IMR-90 (cell line): ENCODE data around the gene SMIM22. TPM values are rescaled to one million over a fixed set of nuclear protein-coding genes. Genes with fewer than 3 reads are reported as not detected.

Experiments used
- ATAC-seq: fragments of 200-7000 bp; cut with Tn5 transposase; 2 replicates; pipeline ENCODE4 v1.9.1; 2020; ENCODE audit warnings: low read depth, mild to moderate bottlenecking, moderate library complexity
- BruUV-seq: library from RNA; stranded (reverse); fragments of 400-500 nt; replicated peaks from 2 replicates; lab custom pipeline; 2021; lab: Mats Ljungman, UMichigan
- CTCF ChIA-PET: fragments of 300-600 bp; formaldehyde crosslinking; extraction: SDS; loops from one replicate; lab custom pipeline; 2021; ENCODE audit warnings: antibody characterized with exemption; lab: Yijun Ruan, JAX
- POLR2A ChIA-PET: fragments of 300-600 bp; sonication (Branson Sonifier 250); formaldehyde crosslinking; loops from one replicate; lab custom pipeline; 2022; ENCODE audit warnings: antibody characterized with exemption; ENCODE audit not compliant: unreplicated experiment; lab: Charles Lee
- DNase-seq: peaks from one replicate; pipeline ENCODE4 v3.0.0; 2013
- H2AFZ ChIP-seq: replicated peaks from 2 replicates; pipeline ENCODE3; 2013; ENCODE audit warnings: low read length, mild to moderate bottlenecking; ENCODE audit not compliant: poor library complexity
- H2AK5ac ChIP-seq: 2 replicates; pipeline ENCODE4 v1.6.1; 2013; ENCODE audit warnings: low read depth, low read length, inconsistent platforms
- H2AK9ac ChIP-seq: replicated peaks from 2 replicates; pipeline ENCODE3; 2013; ENCODE audit warnings: mild to moderate bottlenecking, low read depth, low read length, moderate library complexity; ENCODE audit not compliant: poor library complexity
- H2BK120ac ChIP-seq: 2 replicates; pipeline ENCODE4 v1.6.1; 2013; ENCODE audit warnings: low read depth, low read length, inconsistent platforms
- H2BK15ac ChIP-seq: 3 replicates; pipeline ENCODE4 v1.6.1; 2013; ENCODE audit warnings: low read depth, low read length, inconsistent platforms
- H2BK20ac ChIP-seq: 2 replicates; pipeline ENCODE4 v1.6.1; 2013; ENCODE audit warnings: low read depth, mild to moderate bottlenecking, inconsistent platforms, low read length, moderate library complexity
- H2BK5ac ChIP-seq: 2 replicates; pipeline ENCODE4 v1.6.1; 2013; ENCODE audit warnings: mild to moderate bottlenecking, low read depth, low read length, inconsistent platforms; ENCODE audit not compliant: poor library complexity, severe bottlenecking
- H3K14ac ChIP-seq: replicated peaks from 2 replicates; pipeline ENCODE4 v1.6.1; 2013; ENCODE audit warnings: low read depth, low read length, inconsistent platforms
- H3K18ac ChIP-seq: 2 replicates; pipeline ENCODE4 v1.6.1; 2013; ENCODE audit warnings: low read depth, low read length, control low read depth
- H3K23ac ChIP-seq: 2 replicates; pipeline ENCODE4 v1.6.1; 2013; ENCODE audit warnings: low read depth, low read length, inconsistent platforms
- H3K27ac ChIP-seq: 2 replicates; pipeline ENCODE4 v1.5.1; 2013; ENCODE audit warnings: mild to moderate bottlenecking, control low read depth, low read length; ENCODE audit not compliant: insufficient read depth
- H3K27me3 ChIP-seq: 2 replicates; pipeline ENCODE4 v1.6.1; 2013; ENCODE audit warnings: low read length; ENCODE audit not compliant: control insufficient read depth, insufficient read depth
- H3K36me3 ChIP-seq: 2 replicates; pipeline ENCODE4 v1.6.1; 2013; ENCODE audit warnings: low read length, mixed read lengths; ENCODE audit not compliant: control insufficient read depth, insufficient read depth
- H3K4ac ChIP-seq: 2 replicates; pipeline ENCODE4 v1.6.1; 2013; ENCODE audit warnings: low read depth, low read length, inconsistent platforms
- H3K4me1 ChIP-seq: 2 replicates; pipeline ENCODE4 v1.6.1; 2013; ENCODE audit warnings: low read length, mixed read lengths; ENCODE audit not compliant: control insufficient read depth, insufficient read depth
- H3K4me2 ChIP-seq: 2 replicates; pipeline ENCODE4 v1.6.1; 2013; ENCODE audit warnings: low read depth, mild to moderate bottlenecking, control low read depth, low read length, moderate library complexity
- H3K4me3 ChIP-seq: 2 replicates; pipeline ENCODE4 v1.5.1; 2013; ENCODE audit warnings: low read depth, mild to moderate bottlenecking, control low read depth, low read length, moderate library complexity; ENCODE audit not compliant: insufficient read depth
- H3K56ac ChIP-seq: 2 replicates; pipeline ENCODE4 v1.6.1; 2013; ENCODE audit warnings: low read length, inconsistent platforms; ENCODE audit not compliant: insufficient read depth; ENCODE audit errors: extremely low read depth
- H3K79me1 ChIP-seq, 2 experiments: 2 replicates each; pipeline ENCODE4 v1.6.1; 2013; ENCODE audit warnings: low read length in 2 of 2, inconsistent platforms in 1 of 2, low read depth in 1 of 2
- H3K9ac ChIP-seq: 2 replicates; pipeline ENCODE4 v1.6.1; 2013; ENCODE audit warnings: low read depth, low read length, control low read depth
- H3K9me1 ChIP-seq: 2 replicates; pipeline ENCODE4 v1.6.1; 2013; ENCODE audit warnings: low read length, inconsistent platforms; ENCODE audit not compliant: insufficient read depth
- H3K9me3 ChIP-seq: 2 replicates; pipeline ENCODE4 v1.6.1; 2013; ENCODE audit warnings: low read length; ENCODE audit not compliant: control insufficient read depth, insufficient read depth
- H4K20me1 ChIP-seq: 2 replicates; pipeline ENCODE4 v1.6.1; 2013; ENCODE audit warnings: low read length, inconsistent platforms; ENCODE audit not compliant: insufficient read depth
- H4K5ac ChIP-seq: 2 replicates; pipeline ENCODE4 v1.6.1; 2013; ENCODE audit warnings: mild to moderate bottlenecking, low read depth, low read length, control low read depth
- H4K8ac ChIP-seq, 2 experiments: 2 replicates each; pipeline ENCODE4 v1.6.1; 2013; ENCODE audit warnings: low read depth in 2 of 2, low read length in 2 of 2, control low read depth in 1 of 2, inconsistent platforms in 1 of 2
- H4K91ac ChIP-seq: 2 replicates; pipeline ENCODE4 v1.6.1; 2013; ENCODE audit warnings: low read depth, low read length, inconsistent platforms; ENCODE audit not compliant: insufficient read depth
- BHLHE40 ChIP-seq: fragments of 150-350 bp; IDR thresholded peaks from 2 replicates; pipeline ENCODE4 v1.6.1; 2016; ENCODE audit warnings: mild to moderate bottlenecking, low read depth, low read length
- CHD1 ChIP-seq: IDR thresholded peaks from 2 replicates; pipeline ENCODE4 v1.6.1; 2012; ENCODE audit warnings: low read depth, low read length, improper control_type of control experiment
- FOS ChIP-seq: fragments of 150-350 bp; IDR thresholded peaks from 2 replicates; pipeline ENCODE4 v1.6.1; 2016; ENCODE audit warnings: low read depth, low read length
- MAFK ChIP-seq: IDR thresholded peaks from 2 replicates; pipeline ENCODE4 v1.6.1; 2012; ENCODE audit warnings: low read depth, low read length, improper control_type of control experiment
- MAZ ChIP-seq: IDR thresholded peaks from 2 replicates; pipeline ENCODE4 v1.6.1; 2012; ENCODE audit warnings: low read depth, mild to moderate bottlenecking, low read length, improper control_type of control experiment, moderate library complexity, borderline replicate concordance
- MXI1 ChIP-seq: IDR thresholded peaks from 2 replicates; pipeline ENCODE4 v1.6.1; 2012; ENCODE audit warnings: low read depth, mild to moderate bottlenecking, low read length, moderate library complexity, borderline replicate concordance
- NFE2L2 ChIP-seq: fragments of 150-350 bp; IDR thresholded peaks from 2 replicates; pipeline ENCODE4 v1.6.1; 2016; ENCODE audit warnings: low read depth, mild to moderate bottlenecking, low read length
- POLR2A ChIP-seq: IDR thresholded peaks from 2 replicates; pipeline ENCODE4 v1.6.1; 2012; ENCODE audit warnings: mild to moderate bottlenecking, low read depth, low read length
- RAD21 ChIP-seq: IDR thresholded peaks from 2 replicates; pipeline ENCODE4 v1.6.1; 2012; ENCODE audit warnings: low read length, improper control_type of control experiment
- RCOR1 ChIP-seq: IDR thresholded peaks from 2 replicates; pipeline ENCODE4 v1.6.1; 2012; ENCODE audit warnings: mild to moderate bottlenecking, low read length, improper control_type of control experiment; ENCODE audit not compliant: insufficient replicate concordance
- RFX5 ChIP-seq: IDR thresholded peaks from 2 replicates; pipeline ENCODE4 v1.8.0; 2012; ENCODE audit warnings: low read depth, mild to moderate bottlenecking, low read length, moderate library complexity
- SMC3 ChIP-seq: fragments of 150-350 bp; IDR thresholded peaks from 2 replicates; pipeline ENCODE4 v1.6.1; 2016; ENCODE audit warnings: low read depth, mild to moderate bottlenecking, antibody characterized with exemption, low read length, moderate library complexity
- WGBS, 2 experiments: methylation state at CpG; one replicate each; pipeline versions ENCODE4 v1.1.5 to v1.1.7; 2013; ENCODE audit warnings: missing lambda C conversion rate in 2 of 2; ENCODE audit not compliant: insufficient read length in 1 of 2; ENCODE audit errors: extremely low coverage in 2 of 2; 5-methylcytosine and 5-hydroxymethylcytosine counted together
- dilution Hi-C: fragments of 300-500 bp; cut with HindIII; formaldehyde crosslinking; loops from one replicate; pipeline ENCODE4 v1.14.3; 2018; ENCODE audit warnings: low sequenced_read_pairs; ENCODE audit not compliant: unreplicated experiment
- in situ Hi-C: fragments of 300-500 bp; cut with MboI; formaldehyde crosslinking; loops from 3 replicates; pipeline ENCODE4 v1.14.3; 2019; ENCODE audit warnings: low sequenced_read_pairs, inconsistent platforms, mixed read lengths
- intact Hi-C: fragments of 100-400 bp; cut with micrococcal nuclease; formaldehyde crosslinking; loops from 2 replicates; pipeline ENCODE4 v1.10.0; 2022
- polyA plus RNA-seq, 3 experiments: library from polyadenylated mRNA; depleted of rRNA; stranded (reverse); fragments of >200 nt; gene quantifications; 2 replicates each; pipeline ENCODE4 v1.2.3, GENCODE V29; 2012; ENCODE audit warnings: low replicate concordance in 1 of 3
- total RNA-seq: library from RNA; depleted of rRNA; stranded (reverse); fragments of >200 nt; gene quantifications from 2 replicates; pipeline ENCODE4 v1.2.3, GENCODE V29; 2012
- TF ChIP-seq, protein P1 (sequence below): conservative IDR thresholded peaks from 2 replicates; pipeline ENCODE4 v1.5.1; 2012; ENCODE audit warnings: mild to moderate bottlenecking, low read depth, low read length, improper control_type of control experiment

SMIM22 gene
- total and polyA plus RNA-seq, 2 of the 4 experiments (the other 2 are of a cell fraction): not detected

DNA sequence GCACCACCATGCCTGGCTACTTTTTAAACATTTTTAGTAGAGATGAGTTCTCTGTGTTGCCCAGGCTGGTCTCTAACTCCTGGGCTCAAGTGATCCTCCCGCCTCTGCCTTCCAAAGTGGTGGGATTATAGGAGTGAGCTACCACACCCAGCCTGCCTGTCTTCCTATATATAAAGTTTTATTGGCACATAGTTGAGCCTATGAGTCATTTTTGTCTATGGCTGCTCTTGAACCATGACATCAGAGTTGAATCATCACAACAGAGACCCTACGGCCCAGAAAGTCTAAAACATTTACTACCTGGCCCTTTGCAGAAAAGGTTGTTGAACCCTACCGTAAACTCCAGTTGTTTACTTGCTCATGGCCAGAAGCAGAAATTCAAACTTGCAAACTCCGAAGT is 14.9 kb upstream of the SMIM22 start:
- no peak overlapping the region for H4K91ac ChIP-seq
- H2BK15ac ChIP-seq: no peak overlapping the region
- no peak overlapping the region for H2AFZ ChIP-seq
- H2AK9ac ChIP-seq: no peak overlapping the region
- no peak overlapping the region for H4K8ac ChIP-seq
- no peak overlapping the region for H2AK5ac ChIP-seq
- no peaks in the 10 kb centered on the region for H3K36me3 ChIP-seq
- 100% methylated on average over 1 of the region's 4 CpGs; no CpG with 5 or more reads in 1 of the 2 experiments for WGBS, 2 experiments
- H3K79me1 ChIP-seq: no peaks in the 10 kb centered on the region
- no peak overlapping the region for H3K4me2 ChIP-seq
- no peaks in the 10 kb centered on the region for H3K4me1 ChIP-seq
- no peak overlapping the region for H3K14ac ChIP-seq
- no peaks in the 10 kb centered on the region for H3K27me3 ChIP-seq
- no peaks in the 10 kb centered on the region for H3K9me1 ChIP-seq
- in situ Hi-C loops: no loop called here
- H3K27ac ChIP-seq: no peak overlapping the region
- H3K4me3 ChIP-seq: no peak overlapping the region
- no peaks in the 10 kb centered on the region for H4K20me1 ChIP-seq
- H3K56ac ChIP-seq: no peak overlapping the region
- dilution Hi-C loops: no loop called here
- POLR2A ChIA-PET: no interaction called here
- intact Hi-C loops: no loop called here
- H4K5ac ChIP-seq: no peak overlapping the region
- no peak for ATAC-seq
- BruUV-seq: no TSS peak
- H3K23ac ChIP-seq: no peak overlapping the region
- H2BK120ac ChIP-seq: no peak overlapping the region
- H3K18ac ChIP-seq: no peak overlapping the region
- H2BK20ac ChIP-seq: no peak overlapping the region
- CTCF ChIA-PET: no interaction called here
- TF ChIP-seq MXI1: no peak
- TF ChIP-seq BHLHE40: no peak
- TF ChIP-seq SMC3: no peak
- no peak for TF ChIP-seq NFE2L2
- TF ChIP-seq MAZ: no peak
- no peak for TF ChIP-seq RCOR1
- no peak for TF ChIP-seq FOS
- TF ChIP-seq CHD1: no peak
- TF ChIP-seq RAD21: no peak
- TF ChIP-seq, protein P1, sequence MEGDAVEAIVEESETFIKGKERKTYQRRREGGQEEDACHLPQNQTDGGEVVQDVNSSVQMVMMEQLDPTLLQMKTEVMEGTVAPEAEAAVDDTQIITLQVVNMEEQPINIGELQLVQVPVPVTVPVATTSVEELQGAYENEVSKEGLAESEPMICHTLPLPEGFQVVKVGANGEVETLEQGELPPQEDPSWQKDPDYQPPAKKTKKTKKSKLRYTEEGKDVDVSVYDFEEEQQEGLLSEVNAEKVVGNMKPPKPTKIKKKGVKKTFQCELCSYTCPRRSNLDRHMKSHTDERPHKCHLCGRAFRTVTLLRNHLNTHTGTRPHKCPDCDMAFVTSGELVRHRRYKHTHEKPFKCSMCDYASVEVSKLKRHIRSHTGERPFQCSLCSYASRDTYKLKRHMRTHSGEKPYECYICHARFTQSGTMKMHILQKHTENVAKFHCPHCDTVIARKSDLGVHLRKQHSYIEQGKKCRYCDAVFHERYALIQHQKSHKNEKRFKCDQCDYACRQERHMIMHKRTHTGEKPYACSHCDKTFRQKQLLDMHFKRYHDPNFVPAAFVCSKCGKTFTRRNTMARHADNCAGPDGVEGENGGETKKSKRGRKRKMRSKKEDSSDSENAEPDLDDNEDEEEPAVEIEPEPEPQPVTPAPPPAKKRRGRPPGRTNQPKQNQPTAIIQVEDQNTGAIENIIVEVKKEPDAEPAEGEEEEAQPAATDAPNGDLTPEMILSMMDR: no peak
- no peak for TF ChIP-seq MAFK
- no peak for TF ChIP-seq POLR2A
- no peak for TF ChIP-seq RFX5
- no peak overlapping the region for H2BK5ac ChIP-seq
- H3K9me3 ChIP-seq: no peaks in the 10 kb centered on the region
- H3K9ac ChIP-seq: no peak overlapping the region
- H3K4ac ChIP-seq: no peak overlapping the region
- peak; percentile 23 for DNase-seq
